Activated CD4-positive, alpha-beta T cell treated with anti-CD3 and anti-CD28 coated beads for 36 hours (primary cell): ENCODE data around the gene SLC15A5. TPM values are rescaled to one million over a fixed set of nuclear protein-coding genes. Genes with fewer than 3 reads are reported as not detected.
A peak's percentile ranks its signal among the peaks of the same experiment; 100 is the strongest.

Source experiments
- ATAC-seq: fragments of 200-7000 bp; cut with Tn5 transposase; one replicate; pipeline ENCODE4 v1.10.0; 2021; ENCODE audit warnings: mild to moderate bottlenecking, moderate library complexity
- CTCF ChIA-PET: fragments of 350-600 bp; sonication (Branson Sonifier 250); formaldehyde crosslinking; loops from one replicate; lab custom pipeline; 2021; ENCODE audit warnings: antibody characterized with exemption; lab: Charles Lee
- POLR2A ChIA-PET: fragments of 350-600 bp; sonication (Branson Sonifier 250); formaldehyde crosslinking; loops from one replicate; lab custom pipeline; 2021; ENCODE audit warnings: antibody characterized with exemption, inconsistent platforms; lab: Charles Lee
- DNase-seq: peaks from one replicate; pipeline ENCODE4 v3.0.0-alpha.2; 2020
- H3K27ac Mint-ChIP-seq: one replicate; pipeline ENCODE4 v1.8.0; 2021; ENCODE audit warnings: mixed read lengths
- H3K27me3 Mint-ChIP-seq: one replicate; pipeline ENCODE4 v1.8.0; 2021; ENCODE audit warnings: mixed read lengths
- H3K36me3 Mint-ChIP-seq: one replicate; pipeline ENCODE4 v1.8.0; 2021; ENCODE audit warnings: low read depth, mixed read lengths
- H3K4me1 Mint-ChIP-seq: one replicate; pipeline ENCODE4 v1.8.0; 2021; ENCODE audit warnings: mixed read lengths
- H3K4me3 Mint-ChIP-seq: one replicate; pipeline ENCODE4 v1.8.0; 2021; ENCODE audit warnings: mild to moderate bottlenecking, moderate library complexity, mixed read lengths
- H3K9me3 Mint-ChIP-seq: one replicate; pipeline ENCODE4 v1.8.0; 2021; ENCODE audit warnings: low read depth, mixed read lengths
- intact Hi-C, 2 experiments: fragments of 100-400 bp; cut with DNase I in 1 of 2; cut with micrococcal nuclease in 1 of 2; formaldehyde crosslinking; loops; one replicate each; pipeline versions ENCODE4 v1.14.2 to v1.15.1; 2022 to 2024; cut with DNase I, micrococcal nuclease
- total RNA-seq, 2 experiments: library from RNA; stranded (reverse); gene quantifications; one replicate each; pipeline ENCODE4 v1.2.3, GENCODE V29; 2021

SLC15A5 gene
- total RNA-seq, 2 experiments from 2014 or later: not detected

GRCh38 chr12:16168078-16168477 is 109.4 kb downstream of the SLC15A5 start:
- no peaks in the 10 kb centered on the region for H3K36me3 Mint-ChIP-seq
- CTCF ChIA-PET: no interaction called here
- intact Hi-C loops: no loop called here

GRCh38 chr12:16166563-16167470 is 110.7 kb downstream of the SLC15A5 start:
- Mint-ChIP-seq H3K4me3 (no peak overlapping the region), H3K4me1 (no peaks in the 10 kb centered on the region), H3K27me3 (no peaks in the 10 kb centered on the region), H3K9me3 (peaks cover 2% of the 10 kb centered on the region), H3K36me3 (no peaks in the 10 kb centered on the region), H3K27ac (no peak overlapping the region)
- POLR2A ChIA-PET: no interaction called here
- ATAC-seq (no peak), DNase-seq (no peak)
- CTCF ChIA-PET: no interaction called here
- intact Hi-C loops: no loop called here

More at GRCh38 chr12:16168078-16168477, 109.4 kb downstream of the SLC15A5 start:
- H3K27ac Mint-ChIP-seq: no peak overlapping the region
- no peaks in the 10 kb centered on the region for H3K27me3 Mint-ChIP-seq
- peaks cover 2% of the 10 kb centered on the region for H3K9me3 Mint-ChIP-seq
- no peaks in the 10 kb centered on the region for H3K4me1 Mint-ChIP-seq
- POLR2A ChIA-PET: no interaction called here
- H3K4me3 Mint-ChIP-seq: no peak overlapping the region
- ATAC-seq (no peak), DNase-seq (no peak)

- Mint-ChIP-seq H3K4me3 (no peak overlapping the region), H3K9me3 (peaks cover 2% of the 10 kb centered on the region), H3K4me1 (no peaks in the 10 kb centered on the region), H3K27ac (no peak overlapping the region), H3K36me3 (no peaks in the 10 kb centered on the region), H3K27me3 (no peaks in the 10 kb centered on the region)
- intact Hi-C loops: no loop called here
- CTCF ChIA-PET: no interaction called here
- DNase-seq: peak; percentile 4
- no peak for ATAC-seq
- POLR2A ChIA-PET: no interaction called here
These were observed 112.0 kb downstream of the SLC15A5 start for GRCh38 chr12:16165506-16165905.

- Mint-ChIP-seq H3K27me3 (no peaks in the 10 kb centered on the region), H3K4me1 (no peaks in the 10 kb centered on the region), H3K4me3 (no peak overlapping the region), H3K36me3 (no peaks in the 10 kb centered on the region), H3K27ac (no peak overlapping the region), H3K9me3 (peaks cover 2% of the 10 kb centered on the region)
- DNase-seq: no peak
- intact Hi-C loops: no loop called here
- ATAC-seq: no peak
- POLR2A ChIA-PET: no interaction called here
- CTCF ChIA-PET: no interaction called here
These were observed 113.6 kb downstream of the SLC15A5 start for GRCh38 chr12:16163901-16164300.

- H3K27ac Mint-ChIP-seq: no peak overlapping the region
- CTCF ChIA-PET: no interaction called here
- intact Hi-C loops: no loop called here
- POLR2A ChIA-PET: no interaction called here
- H3K4me1 Mint-ChIP-seq: no peaks in the 10 kb centered on the region
- no peak overlapping the region for H3K4me3 Mint-ChIP-seq
- no peaks in the 10 kb centered on the region for H3K9me3 Mint-ChIP-seq
- H3K27me3 Mint-ChIP-seq: no peaks in the 10 kb centered on the region
- no peak for DNase-seq
- H3K36me3 Mint-ChIP-seq: no peaks in the 10 kb centered on the region
- ATAC-seq: no peak
These were observed 114.3 kb downstream of the SLC15A5 start for GRCh38 chr12:16163146-16163545.

- intact Hi-C loops: no loop called here
- ChIA-PET CTCF (no interaction called here), POLR2A (no interaction called here)
- Mint-ChIP-seq H3K27me3 (no peaks in the 10 kb centered on the region), H3K9me3 (no peaks in the 10 kb centered on the region), H3K4me3 (no peak overlapping the region), H3K36me3 (no peaks in the 10 kb centered on the region), H3K4me1 (no peaks in the 10 kb centered on the region), H3K27ac (no peak overlapping the region)
- DNase-seq: no peak
- no peak for ATAC-seq
These were observed 117.9 kb downstream of the SLC15A5 start for GRCh38 chr12:16159571-16159970.

- ATAC-seq: no peak
- Mint-ChIP-seq H3K4me1 (no peaks in the 10 kb centered on the region), H3K36me3 (no peaks in the 10 kb centered on the region), H3K4me3 (no peak overlapping the region), H3K9me3 (no peaks in the 10 kb centered on the region), H3K27ac (no peak overlapping the region), H3K27me3 (no peaks in the 10 kb centered on the region)
- ChIA-PET POLR2A (no interaction called here), CTCF (no interaction called here)
- no peak for DNase-seq
- intact Hi-C loops: no loop called here
These were observed 119.4 kb downstream of the SLC15A5 start for GRCh38 chr12:16158050-16158449.

- Mint-ChIP-seq H3K27ac (no peak overlapping the region), H3K4me3 (no peak overlapping the region), H3K27me3 (no peaks in the 10 kb centered on the region), H3K36me3 (no peaks in the 10 kb centered on the region), H3K4me1 (no peaks in the 10 kb centered on the region), H3K9me3 (no peaks in the 10 kb centered on the region)
- ChIA-PET POLR2A (no interaction called here), CTCF (no interaction called here)
- ATAC-seq (no peak), DNase-seq (no peak)
- intact Hi-C loops: no loop called here
These were observed 121.5 kb downstream of the SLC15A5 start for GRCh38 chr12:16155938-16156337.

- no peaks in the 10 kb centered on the region for H3K36me3 Mint-ChIP-seq
- no peak overlapping the region for H3K4me3 Mint-ChIP-seq
- ATAC-seq: no peak
- no peaks in the 10 kb centered on the region for H3K27me3 Mint-ChIP-seq
- CTCF ChIA-PET: no interaction called here
- POLR2A ChIA-PET: no interaction called here
- intact Hi-C loops: no loop called here
- DNase-seq: no peak
- no peaks in the 10 kb centered on the region for H3K4me1 Mint-ChIP-seq
- no peak overlapping the region for H3K27ac Mint-ChIP-seq
- no peaks in the 10 kb centered on the region for H3K9me3 Mint-ChIP-seq
These were observed 122.5 kb downstream of the SLC15A5 start for GRCh38 chr12:16154990-16155389.

GRCh38 chr12:16152885-16153673 is 124.4 kb downstream of the SLC15A5 start:
- no peak for ATAC-seq
- H3K4me3 Mint-ChIP-seq: no peak overlapping the region
- H3K9me3 Mint-ChIP-seq: no peaks in the 10 kb centered on the region
- H3K27ac Mint-ChIP-seq: no peak overlapping the region
- no peak for DNase-seq
- ChIA-PET POLR2A (no interaction called here), CTCF (no interaction called here)
- H3K36me3 Mint-ChIP-seq: no peaks in the 10 kb centered on the region
- intact Hi-C loops: loop anchor here in 1 of 2 experiments (2.0 kb wide), 1 partner anchor 14 kb away; no protein-coding TSS in a partner anchor
- H3K4me1 Mint-ChIP-seq: no peaks in the 10 kb centered on the region
- no peaks in the 10 kb centered on the region for H3K27me3 Mint-ChIP-seq

- ChIA-PET POLR2A (no interaction called here), CTCF (no interaction called here)
- no peak for ATAC-seq
- no peaks in the 10 kb centered on the region for H3K9me3 Mint-ChIP-seq
- peaks cover 2% of the 10 kb centered on the region for H3K27me3 Mint-ChIP-seq
- no peaks in the 10 kb centered on the region for H3K4me1 Mint-ChIP-seq
- DNase-seq: no peak
- no peak overlapping the region for H3K27ac Mint-ChIP-seq
- H3K4me3 Mint-ChIP-seq: no peak overlapping the region
- intact Hi-C loops: no loop called here
- no peaks in the 10 kb centered on the region for H3K36me3 Mint-ChIP-seq
These were observed 127.2 kb downstream of the SLC15A5 start for GRCh38 chr12:16150276-16150675.

GRCh38 chr12:16148938-16149337 is 128.5 kb downstream of the SLC15A5 start:
- peaks cover 2% of the 10 kb centered on the region for H3K27me3 Mint-ChIP-seq
- no peak overlapping the region for H3K4me3 Mint-ChIP-seq
- intact Hi-C loops: no loop called here
- ChIA-PET CTCF (no interaction called here), POLR2A (no interaction called here)
- H3K9me3 Mint-ChIP-seq: no peaks in the 10 kb centered on the region
- DNase-seq (no peak), ATAC-seq (no peak)
- no peak overlapping the region for H3K27ac Mint-ChIP-seq
- H3K36me3 Mint-ChIP-seq: no peaks in the 10 kb centered on the region
- H3K4me1 Mint-ChIP-seq: no peaks in the 10 kb centered on the region
